Measurements from ENCODE around the gene CELF2.

The CELF2 gene

DNA sequence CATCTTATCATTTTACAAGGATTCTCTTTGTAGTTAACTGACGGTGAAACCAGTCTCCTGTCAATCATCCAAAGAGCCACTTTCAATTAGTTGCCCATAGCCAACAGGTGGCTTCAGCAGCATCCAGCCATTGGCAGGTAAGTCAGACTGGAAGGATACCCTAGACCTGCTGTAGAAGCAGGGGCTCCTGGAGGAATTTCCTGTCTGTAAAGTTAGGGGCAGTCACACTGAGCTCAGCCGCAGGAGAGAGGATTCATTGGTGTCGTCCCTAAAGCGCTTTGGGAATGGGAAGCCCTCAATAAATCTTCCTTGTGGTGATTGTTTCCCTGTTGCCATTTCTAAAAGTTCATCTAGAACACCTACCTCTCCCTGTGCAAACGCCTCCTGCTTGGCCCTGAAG lies 140.4 kb downstream of the CELF2 start:
- Histone ChIP-seq H3K4me2 (ENCODE audit: low read length) (no peak overlapping the region), H3K36me3 (ENCODE audit: control insufficient read depth, low read length) (no peaks in the 10 kb centered on the region), H3K9me2 (replicated peaks; ENCODE audit: control insufficient read depth, low read length) (no peaks in the 10 kb centered on the region), H3K27me3 (ENCODE audit: control insufficient read depth, low read length) (peaks cover 91% of the 10 kb centered on the region), H4K20me1 (ENCODE audit: control insufficient read depth, insufficient read depth, low read depth, low read length) (no peaks in the 10 kb centered on the region), H3K4me3 (ENCODE audit: low read length) (no peak overlapping the region), H3K27ac (ENCODE audit: low read depth, low read length) (no peak overlapping the region), H3F3A (ENCODE audit: control insufficient read depth, insufficient read depth) (peaks cover 3% of the 10 kb centered on the region; the same call in 1 of the 2 replicates), H3K9me3 (ENCODE audit: control insufficient read depth, insufficient read depth, low read length) (no peaks in the 10 kb centered on the region), H3K4me1 (ENCODE audit: control insufficient read depth, low read length) (peaks cover 26% of the 10 kb centered on the region), H3K79me2 (ENCODE audit: control insufficient read depth, low read length) (no peaks in the 10 kb centered on the region)
- TF ChIP-seq EZH2phosphoT487 (IDR thresholded peaks at IDR 0.05; ENCODE audit: borderline replicate concordance, low read length) = no peak
- TF ChIP-seq, protein P1, sequence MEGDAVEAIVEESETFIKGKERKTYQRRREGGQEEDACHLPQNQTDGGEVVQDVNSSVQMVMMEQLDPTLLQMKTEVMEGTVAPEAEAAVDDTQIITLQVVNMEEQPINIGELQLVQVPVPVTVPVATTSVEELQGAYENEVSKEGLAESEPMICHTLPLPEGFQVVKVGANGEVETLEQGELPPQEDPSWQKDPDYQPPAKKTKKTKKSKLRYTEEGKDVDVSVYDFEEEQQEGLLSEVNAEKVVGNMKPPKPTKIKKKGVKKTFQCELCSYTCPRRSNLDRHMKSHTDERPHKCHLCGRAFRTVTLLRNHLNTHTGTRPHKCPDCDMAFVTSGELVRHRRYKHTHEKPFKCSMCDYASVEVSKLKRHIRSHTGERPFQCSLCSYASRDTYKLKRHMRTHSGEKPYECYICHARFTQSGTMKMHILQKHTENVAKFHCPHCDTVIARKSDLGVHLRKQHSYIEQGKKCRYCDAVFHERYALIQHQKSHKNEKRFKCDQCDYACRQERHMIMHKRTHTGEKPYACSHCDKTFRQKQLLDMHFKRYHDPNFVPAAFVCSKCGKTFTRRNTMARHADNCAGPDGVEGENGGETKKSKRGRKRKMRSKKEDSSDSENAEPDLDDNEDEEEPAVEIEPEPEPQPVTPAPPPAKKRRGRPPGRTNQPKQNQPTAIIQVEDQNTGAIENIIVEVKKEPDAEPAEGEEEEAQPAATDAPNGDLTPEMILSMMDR (IDR thresholded peaks at IDR 0.05; ENCODE audit: low read depth, low read length, poor library complexity, severe bottlenecking) = no peak

DNA sequence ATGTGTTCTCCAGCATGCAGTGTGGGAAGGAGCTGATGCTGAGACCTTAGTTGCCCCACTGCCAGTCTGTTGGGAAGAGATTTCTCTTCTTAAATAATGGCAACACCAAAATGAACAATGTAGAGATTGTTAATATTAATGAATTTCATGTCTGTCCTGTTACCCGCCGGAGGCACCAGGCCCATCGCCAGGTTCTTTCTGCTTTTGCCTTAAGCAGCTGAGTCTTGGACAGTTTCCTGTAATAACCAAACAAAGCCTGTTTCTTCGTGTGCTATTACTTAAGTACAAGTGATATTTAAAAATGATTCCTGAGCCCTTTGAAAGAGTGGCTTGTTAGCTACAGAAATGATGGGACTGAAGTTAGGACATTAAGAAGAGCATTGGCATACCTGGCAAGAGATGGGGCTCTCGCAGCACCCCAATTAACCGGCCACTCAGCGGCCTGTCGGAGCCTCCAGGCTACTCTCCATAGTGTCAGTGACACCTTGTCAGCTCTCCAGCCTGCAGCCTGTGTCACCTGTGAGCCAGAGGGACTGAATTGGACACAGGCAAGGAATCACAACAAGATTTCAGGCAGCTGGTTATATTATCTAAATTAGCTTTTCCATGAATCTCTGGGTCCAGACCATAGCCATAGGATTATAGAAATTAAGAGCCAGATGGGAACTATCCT lies 142.0 kb downstream of the CELF2 start:
- no peak overlapping the region for H3K4me2 ChIP-seq (ENCODE audit: low read length)

DNA sequence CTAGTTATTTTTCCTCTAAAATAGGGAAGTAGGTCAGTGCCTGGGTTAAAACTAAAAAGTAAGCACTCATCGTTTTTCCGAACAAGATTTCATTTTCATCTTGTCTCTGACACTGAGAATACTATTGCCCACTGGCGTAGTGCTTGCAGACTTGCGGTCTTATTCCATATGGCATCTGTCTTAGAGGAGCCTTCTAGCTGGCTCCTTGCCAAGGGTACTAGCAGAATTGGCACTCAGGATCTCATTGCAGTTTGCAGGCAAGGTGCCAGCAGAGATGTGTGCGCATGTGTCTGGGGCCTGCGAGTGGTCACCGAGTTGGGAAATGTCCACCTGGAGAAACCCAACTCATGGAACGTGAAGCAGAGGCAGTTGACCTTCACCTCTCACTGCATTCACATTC lies 143.4 kb downstream of the CELF2 start:
- H3K27ac ChIP-seq (ENCODE audit: low read depth, low read length) = no peak overlapping the region
- no peak overlapping the region for H3K4me3 ChIP-seq (ENCODE audit: low read length)
- peak overlapping the region; percentile 36 for H3K4me2 ChIP-seq (ENCODE audit: low read length)
- no peaks in the 10 kb centered on the region for H3K9me3 ChIP-seq (ENCODE audit: control insufficient read depth, insufficient read depth, low read length)
- H4K20me1 ChIP-seq (ENCODE audit: control insufficient read depth, insufficient read depth, low read depth, low read length) = no peaks in the 10 kb centered on the region
- no peaks in the 10 kb centered on the region for H3K9me2 ChIP-seq (replicated peaks; ENCODE audit: control insufficient read depth, low read length)
- H3K27me3 ChIP-seq (ENCODE audit: control insufficient read depth, low read length) = peaks cover 89% of the 10 kb centered on the region
- no peaks in the 10 kb centered on the region for H3K36me3 ChIP-seq (ENCODE audit: control insufficient read depth, low read length)
- peaks cover 50% of the 10 kb centered on the region for H3K4me1 ChIP-seq (ENCODE audit: control insufficient read depth, low read length)
- H3F3A ChIP-seq (ENCODE audit: control insufficient read depth, insufficient read depth) = peaks cover 3% of the 10 kb centered on the region; the same call in 1 of the 2 replicates
- TF ChIP-seq, protein P1 (IDR thresholded peaks at IDR 0.05; ENCODE audit: low read depth, low read length, poor library complexity, severe bottlenecking) = no peak
- TF ChIP-seq EZH2phosphoT487 (IDR thresholded peaks at IDR 0.05; ENCODE audit: borderline replicate concordance, low read length) = no peak
- H3K79me2 ChIP-seq (ENCODE audit: control insufficient read depth, low read length) = no peaks in the 10 kb centered on the region

More for the DNA sequence above, 142.0 kb downstream of the CELF2 start:
- H3K27me3 ChIP-seq (ENCODE audit: control insufficient read depth, low read length) = peaks cover 89% of the 10 kb centered on the region
- H3K9me2 ChIP-seq (replicated peaks; ENCODE audit: control insufficient read depth, low read length) = no peaks in the 10 kb centered on the region
- TF ChIP-seq, protein P1 (IDR thresholded peaks at IDR 0.05; ENCODE audit: low read depth, low read length, poor library complexity, severe bottlenecking) = no peak
- no peak for TF ChIP-seq EZH2phosphoT487 (IDR thresholded peaks at IDR 0.05; ENCODE audit: borderline replicate concordance, low read length)
- no peak overlapping the region for H3K4me3 ChIP-seq (ENCODE audit: low read length)
- H3F3A ChIP-seq (ENCODE audit: control insufficient read depth, insufficient read depth) = peaks cover 3% of the 10 kb centered on the region; the same call in 1 of the 2 replicates
- H3K27ac ChIP-seq (ENCODE audit: low read depth, low read length) = no peak overlapping the region
- H3K9me3 ChIP-seq (ENCODE audit: control insufficient read depth, insufficient read depth, low read length) = no peaks in the 10 kb centered on the region
- H3K36me3 ChIP-seq (ENCODE audit: control insufficient read depth, low read length) = no peaks in the 10 kb centered on the region
- peaks cover 35% of the 10 kb centered on the region for H3K4me1 ChIP-seq (ENCODE audit: control insufficient read depth, low read length)
- H3K79me2 ChIP-seq (ENCODE audit: control insufficient read depth, low read length) = no peaks in the 10 kb centered on the region
- H4K20me1 ChIP-seq (ENCODE audit: control insufficient read depth, insufficient read depth, low read depth, low read length) = no peaks in the 10 kb centered on the region

Data from DOHH2 (cell line).